GM12891 (cell line): ENCODE measurements around the gene VAV3.

Experiments
- POLR2A ChIP-seq: IDR thresholded peaks from 2 replicates; pipeline ENCODE4 v1.6.1; 2011; ENCODE audit warnings: low read depth, low read length, control low read depth
- POLR2AphosphoS5 ChIP-seq: IDR thresholded peaks from 2 replicates; pipeline ENCODE4 v1.6.1; 2011; ENCODE audit warnings: low read depth, low read length, control low read depth

GRCh38 chr1:107820801-107821200 lies 144.2 kb downstream of the VAV3 start:
- TF ChIP-seq POLR2A (no peak), POLR2AphosphoS5 (no peak)
